HEK293 (cell line): ENCODE results near the gene PREX1.

Experiments
- CTCF ChIP-seq: fragments of 450-650 bp; formaldehyde crosslinking; IDR thresholded peaks from 2 replicates; pipeline ENCODE4 v1.5.1; 2016; ENCODE audit warnings: missing biosample characterization, missing genetic modification characterization
- PATZ1 ChIP-seq: fragments of 450-650 bp; formaldehyde crosslinking; IDR thresholded peaks from 2 replicates; pipeline ENCODE4 v1.5.1; 2016; ENCODE audit warnings: missing biosample characterization, missing genetic modification characterization
- ZNF704 ChIP-seq: fragments of 450-650 bp; formaldehyde crosslinking; IDR thresholded peaks from 2 replicates; pipeline ENCODE4 v1.5.1; 2016; ENCODE audit warnings: missing biosample characterization, missing genetic modification characterization

- TF ChIP-seq PATZ1, result no peak
- TF ChIP-seq CTCF (tag by site-specific recombination), result no peak
- TF ChIP-seq ZNF704, result no peak
Measured at GRCh38 chr20:48708630-48709029, 119.2 kb downstream of the PREX1 start.
